Stimulated activated CD8-positive, alpha-beta memory T cell treated with anti-CD3 and anti-CD28 coated beads, Interleukin-2, amount 100 ng/mL, for 48 hours (primary cell): Measurements from ENCODE around the gene STRBP.
"Not testable (repeated sequence)": the region's sequence is repeated elsewhere in the genome, so short reads cannot be mapped to it uniquely, and the experiment has no call there.

Experiments
- DNase-seq, 2 donors: peaks; one replicate each; pipeline ENCODE4 v3.0.0-alpha.2; 2020; ENCODE audit warnings: low read depth in 2 of 2

STRBP gene

GRCh38 chr9:123283048-123283408 is 14.6 kb upstream of the STRBP start:
- DNase-seq: no peak

GRCh38 chr9:123282362-123283047 is 14.1 kb upstream of the STRBP start:
- DNase-seq: no peak

GRCh38 chr9:123281659-123282350 is 13.4 kb upstream of the STRBP start:
- DNase-seq: no peak

- not testable (repeated sequence) for DNase-seq
Measured at GRCh38 chr9:123278879-123279493, 10.6 kb upstream of the STRBP start.

- DNase-seq: no peak
Measured at GRCh38 chr9:123278361-123278760, 10.0 kb upstream of the STRBP start.

GRCh38 chr9:123276551-123276950 is 8.2 kb upstream of the STRBP start:
- DNase-seq: no peak

- DNase-seq: not testable (repeated sequence)
Measured at GRCh38 chr9:123271133-123271532, 2.7 kb upstream of the STRBP start.

- DNase-seq: no peak
Measured at GRCh38 chr9:123269281-123269680, 895 bp upstream of the STRBP start.

- no peak for DNase-seq
Measured at GRCh38 chr9:123268199-123268464, 254 bp downstream of the STRBP start.

GRCh38 chr9:123267481-123268198 is 746 bp downstream of the STRBP start:
- DNase-seq: no peak

- DNase-seq: no peak
Measured at GRCh38 chr9:123266655-123267399, 1.6 kb downstream of the STRBP start.

GRCh38 chr9:123265833-123266232 is 2.6 kb downstream of the STRBP start:
- no peak for DNase-seq

- no peak for DNase-seq
Measured at GRCh38 chr9:123263227-123263626, 5.2 kb downstream of the STRBP start.

GRCh38 chr9:123262338-123262737 is 6.0 kb downstream of the STRBP start:
- no peak for DNase-seq

- no peak for DNase-seq
Measured at GRCh38 chr9:123261006-123261677, 7.2 kb downstream of the STRBP start.

- no peak for DNase-seq
Measured at GRCh38 chr9:123260340-123260739, 8.0 kb downstream of the STRBP start.

- DNase-seq: no peak
Measured at GRCh38 chr9:123257276-123257675, 11.1 kb downstream of the STRBP start.

- no peak for DNase-seq
Measured at GRCh38 chr9:123255718-123256117, 12.7 kb downstream of the STRBP start.

- DNase-seq: no peak
Measured at GRCh38 chr9:123253204-123253603, 15.2 kb downstream of the STRBP start.

GRCh38 chr9:123251741-123252140 is 16.6 kb downstream of the STRBP start:
- DNase-seq: no peak

- DNase-seq: no peak
Measured at GRCh38 chr9:123251324-123251723, 17.1 kb downstream of the STRBP start.
